ENCODE results near the gene OSBPL3.

- TF ChIP-seq RAD21 (IDR thresholded peaks at IDR 0.05; ENCODE audit: low read depth) (no peak), MAX (IDR thresholded peaks at IDR 0.05) (no peak), TAF1 (IDR thresholded peaks at IDR 0.05; ENCODE audit: low read depth) (no peak), CREB1 (IDR thresholded peaks at IDR 0.05; ENCODE audit: low read depth) (no peak), YY1 (IDR thresholded peaks at IDR 0.05; ENCODE audit: low read depth) (no peak), CEBPB (IDR thresholded peaks at IDR 0.05) (no peak), EGR1 (IDR thresholded peaks at IDR 0.05) (no peak), EP300 (IDR thresholded peaks at IDR 0.05; ENCODE audit: borderline replicate concordance) (no peak), TEAD4 (IDR thresholded peaks at IDR 0.05) (no peak), REST (IDR thresholded peaks at IDR 0.05; ENCODE audit: low read depth) (no peak), NFIC (IDR thresholded peaks at IDR 0.05) (no peak), ZBTB7A (IDR thresholded peaks at IDR 0.05; ENCODE audit: low read depth) (no peak), USF1 (IDR thresholded peaks at IDR 0.05) (no peak), TCF12 (IDR thresholded peaks at IDR 0.05; ENCODE audit: low read depth) (no peak)
Measured at GRCh38 chr7:24843821-24844434, 136.1 kb downstream of the OSBPL3 start.
